ENCODE measurements around the gene CTTN.
"Not testable (repeated sequence)": the region's sequence is repeated elsewhere in the genome, so short reads cannot be mapped to it uniquely, and the experiment has no call there.

CTTN gene

DNA sequence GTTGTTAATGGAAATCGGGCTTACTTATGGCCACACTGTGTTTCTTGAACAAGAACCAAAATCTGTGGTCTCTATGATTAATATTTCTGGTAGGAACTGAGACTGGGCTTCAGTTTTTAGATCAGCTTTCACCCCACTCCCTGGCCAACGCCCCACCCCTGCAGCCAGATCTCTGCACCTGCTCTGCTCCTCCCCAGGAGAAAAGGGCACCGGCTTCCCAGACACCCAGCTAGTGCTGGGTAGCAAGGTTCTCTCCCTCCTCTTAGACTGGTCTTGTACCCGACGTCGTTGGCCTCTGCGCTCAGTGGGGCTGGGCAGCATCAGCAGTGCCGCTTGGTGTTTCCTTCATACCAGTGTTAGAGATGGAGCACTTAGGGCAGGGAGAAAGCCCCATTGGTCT, 17.0 kb upstream of the CTTN start:
- no peak for DNase-seq (ENCODE audit: low read depth in 1 of 2, low spot score in 1 of 2)

DNA sequence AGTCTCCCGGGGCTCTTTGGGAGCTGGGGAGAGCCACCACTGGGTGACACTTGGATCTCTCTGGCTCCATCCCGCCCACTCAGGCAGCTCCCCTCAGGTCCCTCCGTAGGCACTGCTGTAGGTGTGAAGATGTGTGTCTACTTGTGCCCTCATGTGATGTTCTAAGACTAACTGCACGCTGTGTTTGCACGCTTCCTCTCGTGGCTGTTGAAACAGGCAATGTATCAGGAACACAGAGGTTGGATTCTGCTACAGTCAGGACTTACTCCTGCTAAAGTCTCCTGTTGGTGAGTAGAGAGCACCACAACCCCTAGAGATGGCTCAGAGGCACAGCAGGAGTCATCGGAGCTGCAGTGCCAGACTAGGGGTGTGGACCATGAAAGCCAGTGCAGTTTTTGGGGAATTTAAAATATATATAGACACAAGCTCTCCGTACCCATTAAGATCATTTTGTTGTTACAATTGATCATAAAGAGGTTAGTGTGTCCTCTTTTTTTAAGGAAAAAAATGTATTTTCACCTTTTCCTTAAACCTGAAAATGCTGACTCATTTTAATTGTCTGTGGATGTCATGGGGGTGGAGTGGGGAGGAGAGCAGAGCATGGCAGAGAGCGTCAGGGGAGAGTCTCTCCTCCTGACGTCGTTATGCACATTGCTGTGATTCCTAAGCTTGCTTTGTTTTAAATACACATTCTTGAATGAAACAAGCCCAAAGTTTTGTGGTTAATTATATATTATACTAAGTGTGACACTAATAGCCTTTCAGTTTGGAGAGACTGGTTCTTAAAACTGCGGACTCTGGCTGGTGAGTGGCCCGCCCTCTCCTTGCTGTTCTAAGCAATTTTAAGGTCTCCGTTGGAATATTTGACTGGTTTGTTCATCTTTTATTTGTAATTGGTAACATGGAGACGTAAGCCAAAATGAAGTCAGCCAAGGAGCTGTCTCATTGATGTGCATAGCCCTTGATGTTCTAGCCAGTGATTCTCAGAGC, 16.2 kb upstream of the CTTN start:
- DNase-seq (ENCODE audit: low read depth in 1 of 2, low spot score in 1 of 2): no peak

DNA sequence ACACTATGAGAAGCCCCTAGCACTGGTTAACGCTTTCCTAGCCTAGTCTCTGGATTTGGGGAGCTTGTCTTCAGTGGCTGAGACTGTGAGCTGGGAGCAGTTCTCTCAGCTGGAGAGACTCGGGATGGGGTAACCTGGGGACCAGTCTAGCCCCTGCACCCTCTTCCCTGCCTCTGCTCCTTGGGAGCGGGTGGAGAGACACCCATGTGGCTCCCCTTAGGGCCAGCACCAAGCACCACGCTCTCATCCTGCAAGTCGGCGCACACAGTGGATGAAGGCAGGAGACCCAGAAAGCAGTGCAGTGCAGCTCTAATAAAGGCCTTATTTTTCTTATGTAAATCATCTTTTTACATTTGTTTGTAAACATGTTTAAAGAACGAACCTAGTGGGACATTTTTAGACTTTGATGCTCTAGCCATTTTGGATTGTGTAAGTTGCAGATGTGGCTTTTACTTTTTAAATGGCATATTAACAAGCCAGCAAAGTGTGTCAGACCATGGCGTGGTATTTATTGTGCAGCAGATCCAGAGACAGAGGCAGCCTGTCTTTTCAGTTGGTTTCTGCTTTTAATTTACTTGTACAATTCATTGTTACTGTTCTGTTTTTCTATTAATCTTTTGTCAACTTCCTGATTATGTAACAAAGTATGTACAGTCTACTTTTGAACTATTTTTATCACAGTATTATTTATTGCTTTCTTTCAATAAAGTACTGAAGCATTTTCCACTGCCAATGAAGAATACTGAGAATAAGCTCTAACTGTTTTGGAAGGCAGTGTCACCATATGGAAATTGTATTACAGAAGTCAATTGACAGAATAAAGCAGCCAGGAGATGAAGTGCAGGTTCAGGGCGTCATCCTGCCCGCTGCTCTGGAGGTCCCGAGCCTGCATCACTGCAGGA, 14.4 kb upstream of the CTTN start:
- DNase-seq (ENCODE audit: low read depth in 1 of 2, low spot score in 1 of 2): no peak

DNA sequence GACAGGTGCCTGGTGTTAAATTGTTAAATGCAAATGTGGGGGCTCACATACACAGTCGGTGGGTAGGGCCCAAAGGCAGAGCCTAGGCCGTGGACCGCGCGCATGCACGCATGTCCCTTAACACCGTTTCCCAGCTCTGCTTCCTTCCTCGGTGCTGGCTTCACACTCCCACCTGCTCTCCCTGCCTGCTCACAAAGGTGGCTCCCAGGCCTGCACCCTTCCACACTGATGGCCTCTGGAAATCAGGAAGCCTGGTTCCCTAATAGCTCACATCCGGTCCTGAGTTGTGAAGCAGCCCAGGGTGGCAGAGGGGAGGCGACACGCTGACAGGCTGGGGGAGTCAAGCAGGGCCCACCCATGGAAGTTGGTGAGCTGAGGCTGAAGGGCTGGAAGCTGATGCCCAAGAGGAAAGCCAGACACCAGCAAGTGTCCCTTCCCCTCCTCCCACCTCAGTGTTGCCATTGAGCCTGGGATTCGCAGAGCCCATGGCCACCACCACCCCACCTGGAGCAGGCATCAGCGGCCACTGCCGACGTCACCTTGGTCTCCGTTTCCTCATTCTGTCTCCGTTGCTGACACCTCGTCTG, 13.7 kb upstream of the CTTN start:
- DNase-seq (ENCODE audit: low read depth in 1 of 2, low spot score in 1 of 2): no peak

DNA sequence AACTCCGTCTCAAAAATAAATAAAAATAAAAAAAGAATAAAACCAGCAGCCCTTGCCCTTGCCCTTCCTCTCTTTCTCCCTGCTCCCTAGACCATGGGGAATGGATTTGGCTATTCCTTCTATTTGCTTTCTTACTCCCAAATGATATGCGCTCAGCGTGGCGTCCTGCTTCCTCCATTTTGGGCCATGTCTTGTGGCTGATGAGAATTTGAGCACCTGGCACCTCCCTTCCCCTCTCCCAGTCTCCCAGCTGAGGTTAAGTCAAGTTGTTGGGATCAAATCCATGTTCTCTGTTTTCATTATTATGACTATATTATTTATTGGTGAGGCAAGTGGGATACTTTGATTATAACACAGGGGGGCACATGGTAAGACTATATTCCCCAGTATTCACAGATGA, 10.8 kb upstream of the CTTN start:
- DNase-seq (ENCODE audit: low read depth in 1 of 2, low spot score in 1 of 2): no peak

DNA sequence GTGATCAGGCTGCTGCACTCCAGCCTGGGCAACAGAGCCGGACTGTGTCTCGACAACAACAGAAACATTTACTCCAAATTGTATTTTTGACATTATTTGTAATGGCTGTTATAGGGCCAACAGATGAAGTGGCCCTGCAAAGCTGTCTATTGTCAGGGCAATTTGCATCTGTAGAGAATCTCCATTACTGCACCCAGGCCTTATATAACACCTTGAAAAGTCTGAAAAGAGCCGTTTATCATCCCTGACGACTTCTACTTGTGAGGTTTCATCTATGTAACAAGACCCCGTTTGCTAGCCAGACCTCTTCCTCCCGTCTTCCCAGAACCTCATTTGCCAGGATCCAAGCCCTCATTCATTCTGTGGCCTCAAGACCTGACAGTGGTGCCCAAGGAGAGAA, 9.1 kb upstream of the CTTN start:
- DNase-seq (ENCODE audit: low read depth in 1 of 2, low spot score in 1 of 2): no peak

DNA sequence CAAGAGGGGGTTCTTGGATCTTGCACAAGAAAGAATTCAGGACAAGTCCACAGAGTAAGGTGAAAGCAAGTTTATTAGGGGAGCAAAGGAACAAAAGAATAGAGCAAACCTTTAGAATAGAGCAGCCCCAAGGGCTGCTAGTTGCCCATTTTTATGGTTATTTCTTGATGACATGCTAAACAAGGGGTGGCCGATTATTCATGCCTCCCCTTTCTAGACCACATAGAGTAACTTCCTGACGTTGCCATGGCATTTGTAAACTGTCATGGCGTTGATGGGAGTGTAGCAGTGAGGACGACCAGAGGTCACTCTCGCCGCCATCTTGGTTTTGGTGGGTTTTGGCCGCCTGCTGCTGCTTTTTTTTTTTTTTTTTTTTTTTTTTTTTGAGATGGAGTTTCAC, 7.4 kb upstream of the CTTN start:
- DNase-seq (ENCODE audit: low read depth in 1 of 2, low spot score in 1 of 2): not testable (repeated sequence)

DNA sequence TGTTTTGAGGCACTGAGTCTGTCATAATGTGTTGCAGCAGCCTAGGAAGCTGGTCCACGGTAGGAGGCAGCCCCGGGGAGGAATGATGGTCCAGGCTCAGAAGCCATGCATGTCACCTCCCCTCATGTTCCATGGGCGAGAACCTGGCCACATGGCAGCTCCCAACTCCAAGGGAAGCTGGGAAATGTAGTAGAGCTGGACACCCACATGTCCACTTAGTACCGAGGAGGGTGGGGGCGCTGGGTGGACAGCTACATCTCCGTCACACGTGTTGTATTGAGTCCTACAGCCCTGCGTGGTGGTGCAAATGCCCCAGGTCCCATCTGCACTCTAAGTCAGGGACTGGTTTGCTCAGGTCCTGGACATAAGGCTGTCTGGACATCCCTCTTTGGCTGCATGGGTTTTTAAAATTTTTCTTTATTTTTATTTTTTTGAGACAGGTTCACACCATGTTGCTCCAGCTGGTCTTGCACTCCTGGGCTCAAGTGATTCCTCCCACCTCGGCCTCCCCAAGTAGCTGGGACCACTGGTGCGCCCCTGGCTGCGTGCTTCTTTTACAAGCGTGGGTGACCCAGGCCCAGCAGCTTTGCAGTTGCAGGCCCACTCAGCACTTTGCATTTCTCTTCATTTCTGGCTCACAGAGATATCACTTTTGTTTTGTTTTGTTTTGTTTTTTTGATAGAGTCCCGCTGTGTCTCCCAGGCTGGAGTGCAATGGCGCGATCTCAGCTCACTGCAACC, 3.9 kb upstream of the CTTN start:
- no peak for DNase-seq (ENCODE audit: low read depth in 1 of 2, low spot score in 1 of 2)

DNA sequence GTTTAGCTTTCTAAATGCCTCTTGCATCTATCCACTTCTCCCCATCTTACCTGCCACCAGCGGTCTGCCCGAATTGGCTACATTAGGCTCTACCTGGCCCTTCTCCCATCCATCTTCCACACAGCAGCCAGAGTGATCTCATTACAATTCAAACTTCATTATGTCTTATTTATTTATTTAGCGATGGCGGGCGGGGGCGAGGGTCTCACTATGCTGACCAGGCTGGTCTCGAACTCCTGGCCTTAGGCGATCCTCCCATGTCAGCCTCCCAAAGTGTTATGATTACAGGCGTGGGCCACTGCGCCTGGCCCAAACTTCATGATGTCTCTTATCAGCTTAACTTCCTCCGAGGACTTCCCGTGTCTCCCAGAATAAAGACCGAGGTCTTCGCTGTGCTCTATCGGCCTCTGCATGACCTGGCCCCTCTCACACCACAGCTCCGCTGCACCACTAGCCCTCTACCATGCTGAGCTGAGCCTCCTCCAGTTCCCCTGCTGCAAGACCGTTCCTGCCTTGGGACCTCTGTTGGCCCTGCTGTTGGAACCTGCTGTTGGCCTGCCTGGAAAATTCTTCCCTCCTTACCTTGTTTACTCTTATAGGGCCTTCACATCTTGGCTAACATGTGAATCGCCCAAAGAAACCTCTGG, 870 bp upstream of the CTTN start:
- no peak for DNase-seq (ENCODE audit: low read depth in 1 of 2, low spot score in 1 of 2)

DNA sequence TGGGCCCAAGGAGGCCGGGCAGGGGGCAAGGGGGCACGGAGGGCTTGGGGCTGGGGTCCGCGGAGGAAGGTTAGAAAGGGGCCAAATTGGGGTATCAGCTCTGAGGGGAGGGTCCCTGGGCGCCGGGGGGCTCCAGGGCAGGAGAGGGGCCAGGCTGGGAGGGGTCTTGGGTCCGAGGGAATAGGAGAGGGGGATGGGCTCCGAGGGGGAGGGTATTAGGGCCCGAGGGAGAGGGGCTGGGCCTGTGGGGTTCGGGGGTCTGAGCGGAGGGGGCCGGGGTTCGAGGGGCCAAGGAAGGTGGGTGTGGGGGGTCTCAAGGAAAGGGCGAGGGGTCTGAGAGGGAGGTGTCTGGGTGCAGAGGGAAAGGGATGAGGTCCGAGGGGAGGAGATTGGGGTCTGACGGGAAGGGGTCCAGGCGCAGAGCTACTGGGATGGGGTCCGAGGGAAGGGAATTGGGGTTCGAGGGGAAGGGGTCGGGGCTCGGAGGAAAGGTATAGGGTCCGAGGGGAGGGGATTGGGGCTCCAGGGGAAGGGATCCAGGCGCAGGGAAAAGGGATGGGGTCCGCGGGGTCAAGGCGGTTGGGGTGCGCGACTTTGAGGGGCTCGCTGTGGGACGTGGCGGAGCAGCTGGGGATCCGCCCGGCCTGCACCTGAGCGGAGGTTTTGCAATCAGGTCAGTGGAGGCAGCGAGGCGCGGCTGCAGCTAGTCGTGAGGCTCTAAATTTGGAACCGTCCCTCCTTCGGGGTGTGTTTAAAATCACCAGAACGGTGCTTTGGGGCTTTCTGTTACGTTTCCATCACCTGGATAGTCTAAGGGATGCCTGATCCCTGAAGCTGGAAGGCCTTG, 728 bp downstream of the CTTN start:
- DNase-seq (ENCODE audit: low read depth in 1 of 2, low spot score in 1 of 2): no peak

DNA sequence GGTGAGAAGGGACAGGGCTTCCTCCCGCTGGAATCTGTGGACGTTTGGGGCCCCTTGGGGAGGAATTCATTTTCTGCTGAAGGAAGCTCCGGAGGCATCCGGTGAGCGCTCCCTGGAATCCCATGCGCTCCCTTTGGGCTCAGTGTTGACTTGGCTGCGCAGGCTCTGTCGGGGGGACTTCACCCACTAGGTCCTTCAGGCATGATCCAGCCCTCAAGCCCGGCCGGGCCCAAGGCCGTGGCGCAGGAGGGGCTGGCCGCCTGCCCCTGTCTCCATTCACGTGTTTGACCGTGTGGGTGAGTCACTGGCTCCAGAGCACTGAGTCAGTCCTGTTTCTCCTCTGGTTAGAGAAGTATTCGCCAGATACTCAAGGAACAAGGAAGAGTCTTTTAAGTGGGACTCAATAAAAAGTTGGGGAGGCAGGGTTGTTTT, 1.4 kb downstream of the CTTN start:
- no peak for DNase-seq (ENCODE audit: low read depth in 1 of 2, low spot score in 1 of 2)

DNA sequence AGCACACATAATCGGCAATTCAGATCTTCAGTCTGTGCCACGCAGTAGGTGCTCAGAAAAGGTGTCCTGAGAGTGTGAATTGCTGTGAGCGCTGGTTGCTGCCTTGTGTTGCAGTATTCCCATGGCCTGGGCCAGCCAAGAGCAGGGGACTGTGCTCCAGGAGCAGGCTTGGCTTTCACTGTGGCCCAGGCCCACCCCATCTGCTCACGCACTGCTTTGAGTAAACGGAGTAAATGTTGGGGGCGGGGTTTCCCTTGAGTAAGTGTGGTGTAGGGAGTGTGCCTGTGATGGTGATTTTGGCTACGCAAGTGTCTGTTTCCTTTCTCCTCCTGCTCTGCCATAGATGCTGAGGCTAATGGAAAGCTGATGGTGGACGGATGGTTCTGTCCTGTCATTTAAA, 2.3 kb downstream of the CTTN start:
- DNase-seq (ENCODE audit: low read depth in 1 of 2, low spot score in 1 of 2): no peak

DNA sequence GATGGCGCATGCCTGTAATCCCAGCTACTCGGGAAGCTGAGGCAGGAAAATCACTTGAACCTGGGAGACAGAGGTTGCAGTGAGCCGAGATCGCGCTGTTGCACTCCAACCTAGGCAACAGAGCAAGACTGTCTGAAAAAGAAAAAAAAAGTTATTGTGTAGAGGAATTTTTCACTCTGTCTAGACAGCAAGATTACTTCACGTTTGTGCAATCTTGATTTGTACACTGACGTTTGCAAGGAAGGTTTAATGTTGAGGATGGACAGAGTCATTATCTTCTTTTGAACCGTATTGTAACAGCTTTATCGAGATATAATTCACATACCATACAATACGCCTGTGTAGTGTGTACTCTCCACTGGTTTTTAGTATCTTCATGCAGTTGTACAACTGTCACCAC, 3.7 kb downstream of the CTTN start:
- no peak for DNase-seq (ENCODE audit: low read depth in 1 of 2, low spot score in 1 of 2)

DNA sequence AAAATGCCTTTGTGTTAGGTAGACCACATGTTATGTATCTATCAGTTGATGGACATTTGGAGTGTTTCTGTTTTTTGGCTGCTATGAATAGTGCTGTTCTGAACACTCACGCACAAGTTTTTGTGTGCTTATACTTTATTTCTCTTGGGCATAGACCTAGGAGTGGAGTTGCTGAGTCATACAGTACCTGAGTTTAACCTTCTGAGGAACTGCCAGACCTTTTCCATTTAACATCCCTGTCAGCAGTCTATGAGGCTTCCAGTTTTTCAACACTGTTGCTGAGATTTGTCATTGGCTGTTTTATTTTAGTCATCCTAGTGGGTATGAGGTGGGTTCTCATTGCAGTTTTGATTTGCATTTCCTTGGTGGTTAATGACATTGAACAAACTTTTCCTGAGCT, 4.4 kb downstream of the CTTN start:
- no peak for DNase-seq (ENCODE audit: low read depth in 1 of 2, low spot score in 1 of 2)

DNA sequence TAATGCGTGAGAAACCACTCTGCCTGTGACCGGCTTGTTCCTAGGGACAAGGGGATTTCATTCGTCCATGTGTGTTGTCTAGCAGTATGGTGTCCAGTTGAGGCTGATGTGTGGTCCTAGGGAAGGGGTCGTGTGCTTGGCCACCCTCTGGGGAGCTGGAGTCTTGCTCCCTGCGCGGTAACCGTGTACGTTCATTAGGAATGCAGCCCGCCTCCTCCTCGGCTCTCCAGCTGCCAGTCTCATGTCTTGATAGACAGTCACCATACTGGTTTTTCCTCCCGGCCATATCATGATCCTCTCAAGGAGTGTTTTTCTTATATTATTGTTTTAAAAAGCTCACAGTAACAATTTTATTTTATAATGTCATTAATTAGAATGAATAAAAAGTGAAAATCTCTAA, 5.9 kb downstream of the CTTN start:
- DNase-seq (ENCODE audit: low read depth in 1 of 2, low spot score in 1 of 2): no peak

DNA sequence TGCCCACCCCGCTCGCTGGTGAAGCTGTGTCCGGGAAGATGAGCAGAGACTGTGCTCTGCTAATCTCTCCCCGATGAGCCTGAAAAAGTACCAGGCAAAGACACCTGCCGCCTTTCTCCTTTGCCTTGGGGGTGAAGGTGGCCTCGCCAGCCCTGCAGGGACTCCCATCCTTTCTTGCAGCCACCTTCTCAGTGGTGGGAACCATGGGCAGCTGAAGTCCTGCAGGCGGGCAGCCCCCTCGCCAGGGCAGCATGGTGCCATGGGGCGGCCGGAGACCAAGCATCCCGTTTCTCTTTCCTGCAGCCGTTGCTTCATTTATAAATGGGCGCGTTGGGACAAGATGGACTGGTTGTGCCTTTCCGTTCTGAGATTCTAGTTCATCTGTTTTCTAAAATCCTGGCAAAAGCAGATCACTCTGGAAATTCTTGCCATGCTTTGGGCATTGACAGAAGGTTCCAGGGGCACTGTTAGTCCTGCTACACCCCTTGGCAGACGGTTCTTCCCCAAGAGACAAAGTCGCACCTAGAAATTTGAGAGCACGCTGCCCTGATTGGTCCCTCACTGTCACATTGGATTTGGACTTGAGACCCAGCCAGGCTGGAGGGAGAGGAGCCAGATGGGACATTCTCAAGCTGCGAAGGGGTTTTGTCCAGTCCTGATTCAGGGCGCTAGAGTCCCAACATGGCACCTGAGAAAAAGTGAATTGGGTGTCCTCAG, 7.5 kb downstream of the CTTN start:
- DNase-seq (ENCODE audit: low read depth in 1 of 2, low spot score in 1 of 2): no peak

DNA sequence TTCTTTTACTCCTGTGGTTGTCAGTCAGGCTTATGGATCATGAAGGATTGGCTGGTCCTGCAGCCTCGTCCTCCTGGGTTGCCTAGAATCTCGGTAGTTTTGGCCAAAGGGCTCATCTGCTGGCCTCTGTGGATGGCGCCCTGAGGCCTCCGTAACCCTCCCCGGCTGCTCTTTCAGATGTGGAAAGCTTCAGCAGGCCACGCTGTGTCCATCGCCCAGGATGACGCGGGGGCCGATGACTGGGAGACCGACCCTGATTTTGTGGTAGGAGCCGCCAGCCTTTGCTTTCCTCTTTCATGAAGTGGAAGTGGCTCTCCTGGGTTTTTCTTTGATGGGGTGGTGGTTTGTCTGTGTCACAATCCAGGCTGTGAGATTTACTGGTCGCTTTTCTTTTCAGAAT, 8.8 kb downstream of the CTTN start:
- DNase-seq (ENCODE audit: low read depth in 1 of 2, low spot score in 1 of 2): no peak

DNA sequence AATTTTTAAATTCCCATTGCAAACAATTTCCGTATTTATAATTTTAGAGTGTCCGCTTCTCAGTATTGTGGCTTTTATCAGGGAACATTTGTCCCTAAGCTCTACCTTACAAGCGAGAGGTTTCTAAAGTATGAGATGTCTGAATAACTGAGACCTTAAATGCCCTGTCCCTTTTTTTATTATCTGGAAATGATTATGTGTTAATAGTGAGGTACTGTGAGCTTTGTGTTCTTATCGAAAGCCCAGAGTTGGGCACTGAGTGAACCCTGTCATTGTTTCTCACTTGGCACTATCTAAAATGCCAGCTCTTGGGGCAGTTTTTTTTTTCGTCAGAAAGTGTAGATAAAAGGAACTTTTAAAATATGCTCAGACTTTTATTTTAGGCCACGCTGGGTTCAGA, 9.5 kb downstream of the CTTN start:
- DNase-seq (ENCODE audit: low read depth in 1 of 2, low spot score in 1 of 2): no peak

DNA sequence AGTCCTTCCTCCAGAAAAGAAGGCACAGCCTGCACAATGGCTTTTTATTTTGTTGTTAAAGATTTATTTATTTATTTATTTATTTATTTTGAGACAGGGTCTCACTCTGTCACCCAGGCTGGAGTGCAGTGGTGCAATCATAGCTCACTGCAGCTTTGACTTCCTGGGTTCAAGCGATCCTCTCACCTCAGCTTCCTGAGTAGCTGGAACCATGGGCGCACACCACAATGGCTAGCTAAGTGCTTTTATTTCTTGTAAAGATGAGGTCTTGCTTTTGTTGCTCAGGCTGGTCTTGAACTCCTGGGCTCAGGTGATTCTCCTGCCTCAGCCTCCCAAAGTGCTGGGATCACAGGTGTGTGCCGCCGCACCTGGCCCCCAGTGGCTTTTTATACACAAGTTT, 10.0 kb downstream of the CTTN start:
- DNase-seq (ENCODE audit: low read depth in 1 of 2, low spot score in 1 of 2): not testable (repeated sequence)
